Kidney (tissue), 14 donors: Measurements from ENCODE around the gene RAMP3. TPM values are rescaled to one million over a fixed set of nuclear protein-coding genes. Genes with fewer than 3 reads are reported as not detected.
A peak's percentile ranks its signal among the peaks of the same experiment; 100 is the strongest.

Source experiments
- DNase-seq, 5 donors: peaks; one replicate each; pipeline ENCODE4 v3.0.0-alpha.2; 2013 to 2020
- FAIRE-seq: peaks from 2 replicates; lab custom pipeline; 2012; peaks lifted over from hg19 to GRCh38; lab: Jason Lieb, UNC
- H3K27ac ChIP-seq, 2 donors: one replicate each; pipeline ENCODE4 v1.7.0; 2013; ENCODE audit warnings: low read depth in 2 of 2, low read length in 2 of 2, inconsistent platforms in 1 of 2
- H3K27me3 ChIP-seq: one replicate; pipeline ENCODE4 v1.7.1; 2013; ENCODE audit warnings: low read length, inconsistent platforms; ENCODE audit not compliant: control insufficient read depth, insufficient read depth
- H3K36me3 ChIP-seq, 3 donors: one replicate each; pipeline versions ENCODE4 v1.7.0 to v1.7.1; 2013; ENCODE audit warnings: low read length in 3 of 3, control low read depth in 1 of 3, inconsistent platforms in 1 of 3; ENCODE audit not compliant: insufficient read depth in 3 of 3, control insufficient read depth in 2 of 3
- H3K4me1 ChIP-seq, 3 donors: one replicate each; pipeline versions ENCODE4 v1.7.0 to v1.7.1; 2013; ENCODE audit warnings: low read length in 3 of 3, inconsistent platforms in 1 of 3, low read depth in 1 of 3; ENCODE audit not compliant: control insufficient read depth in 2 of 3, insufficient read depth in 2 of 3
- H3K4me3 ChIP-seq, 3 donors: one replicate each; pipeline versions ENCODE4 v1.7.0 to v1.8.1; 2013; ENCODE audit warnings: low read length in 3 of 3, control low read depth in 1 of 3, inconsistent platforms in 1 of 3
- H3K9ac ChIP-seq, 3 donors: one replicate each; pipeline versions ENCODE4 v1.7.0 to v1.7.1; 2013; ENCODE audit warnings: low read length in 3 of 3, control low read depth in 1 of 3, inconsistent platforms in 1 of 3
- H3K9me3 ChIP-seq, 3 donors: one replicate each; pipeline versions ENCODE4 v1.7.0 to v1.7.1; 2013; ENCODE audit warnings: low read length in 3 of 3, control low read depth in 1 of 3, inconsistent platforms in 1 of 3; ENCODE audit not compliant: control insufficient read depth in 2 of 3, insufficient read depth in 1 of 3
- intact Hi-C: fragments of 100-400 bp; cut with DNase I; formaldehyde crosslinking; loops from one replicate; pipeline ENCODE4 v1.11.1; 2022
- polyA plus RNA-seq: library from polyadenylated mRNA; stranded (reverse); fragments of 350-450 nt; fragmentation: Illumina TruSeq; extraction: RNeasy Lipid Tissue Mini Kit (QIAGEN cat#74804); gene quantifications from one replicate; pipeline ENCODE4 v1.2.3, GENCODE V29; 2014; ENCODE audit warnings: low read depth, low replicate concordance; ENCODE audit not compliant: insufficient read depth
- total RNA-seq: library from RNA; stranded (reverse); fragmentation: NEBNext Ultra II Directional; extraction: Animal tissue kit (Norgen Biotek cat#: 25700); gene quantifications from one replicate; pipeline ENCODE4 v1.2.1, GENCODE V29; 2021
- TF ChIP-seq, protein P1 (sequence below): IDR thresholded peaks from 3 replicates; pipeline ENCODE4 v1.5.1; 2012; ENCODE audit warnings: mild to moderate bottlenecking, moderate library complexity, borderline replicate concordance; ENCODE audit not compliant: insufficient read depth; ENCODE audit errors: extremely low read depth
- donor health status: control.
- donor health status: control.
- donor health status: control.
- donor health status: control.
- donor health status: control.
- donor health status: DM: yes; HTN: yes; CAD: no.
- donor health status: Normal renal cell carcinoma (clear cell type).

Gene RAMP3
- total and polyA plus RNA-seq, 2 donors from 2014 or later = 82.6 to 168 TPM

DNA sequence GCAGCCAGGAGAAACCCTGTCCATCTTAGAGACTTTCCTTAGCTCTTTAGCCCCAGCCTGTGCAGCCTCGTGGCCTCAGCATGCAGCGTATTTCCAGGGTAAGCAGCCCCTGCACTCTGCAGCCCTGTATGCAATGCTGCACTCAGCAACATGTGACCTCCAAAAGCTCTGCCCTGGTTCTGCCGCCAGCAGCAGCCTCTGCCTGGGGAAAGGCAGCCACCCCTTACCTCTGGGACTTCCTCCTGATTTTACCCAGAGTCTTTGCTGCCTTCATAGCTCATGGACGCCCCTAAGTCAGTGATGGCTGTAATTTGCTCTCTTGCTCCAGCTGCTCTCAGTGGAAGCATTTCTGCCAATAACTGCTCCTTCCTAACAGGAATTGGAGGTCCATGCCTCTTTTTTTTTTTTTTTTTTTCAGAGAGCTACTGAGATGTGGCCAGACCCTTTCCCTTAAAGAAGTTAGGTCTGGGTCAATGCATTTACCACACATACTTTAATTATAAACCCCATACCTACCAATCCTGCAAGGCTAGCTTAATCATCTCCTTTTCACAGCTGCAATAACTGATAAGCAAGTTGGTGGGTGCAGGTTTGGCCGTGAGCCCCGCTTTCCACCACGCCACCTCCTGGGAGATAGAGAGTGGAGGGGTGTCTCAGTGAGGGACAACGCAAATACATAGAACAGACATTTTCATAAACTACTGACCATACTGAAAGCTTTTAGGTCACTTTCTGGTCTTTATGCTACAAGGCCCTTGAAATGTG is 71.7 kb downstream of the RAMP3 start:
- Histone ChIP-seq H3K4me3 (no peak overlapping the region), H3K9ac (no peak overlapping the region), H3K9me3 (no peaks in the 10 kb centered on the region), H3K27me3 (no peaks in the 10 kb centered on the region), H3K36me3 (no peaks in the 10 kb centered on the region), H3K27ac (peak overlapping the region in 1 of 2 donors; percentile 34), H3K4me1 (peaks cover 0 to 8% (median 0%) of the 10 kb centered on the region in 3 donors)
- FAIRE-seq (no peak), DNase-seq (peak in 2 of 5 donors; percentile 19 to 31)
- TF ChIP-seq, protein P1, sequence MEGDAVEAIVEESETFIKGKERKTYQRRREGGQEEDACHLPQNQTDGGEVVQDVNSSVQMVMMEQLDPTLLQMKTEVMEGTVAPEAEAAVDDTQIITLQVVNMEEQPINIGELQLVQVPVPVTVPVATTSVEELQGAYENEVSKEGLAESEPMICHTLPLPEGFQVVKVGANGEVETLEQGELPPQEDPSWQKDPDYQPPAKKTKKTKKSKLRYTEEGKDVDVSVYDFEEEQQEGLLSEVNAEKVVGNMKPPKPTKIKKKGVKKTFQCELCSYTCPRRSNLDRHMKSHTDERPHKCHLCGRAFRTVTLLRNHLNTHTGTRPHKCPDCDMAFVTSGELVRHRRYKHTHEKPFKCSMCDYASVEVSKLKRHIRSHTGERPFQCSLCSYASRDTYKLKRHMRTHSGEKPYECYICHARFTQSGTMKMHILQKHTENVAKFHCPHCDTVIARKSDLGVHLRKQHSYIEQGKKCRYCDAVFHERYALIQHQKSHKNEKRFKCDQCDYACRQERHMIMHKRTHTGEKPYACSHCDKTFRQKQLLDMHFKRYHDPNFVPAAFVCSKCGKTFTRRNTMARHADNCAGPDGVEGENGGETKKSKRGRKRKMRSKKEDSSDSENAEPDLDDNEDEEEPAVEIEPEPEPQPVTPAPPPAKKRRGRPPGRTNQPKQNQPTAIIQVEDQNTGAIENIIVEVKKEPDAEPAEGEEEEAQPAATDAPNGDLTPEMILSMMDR = no peak
- intact Hi-C loops = no loop called here

DNA sequence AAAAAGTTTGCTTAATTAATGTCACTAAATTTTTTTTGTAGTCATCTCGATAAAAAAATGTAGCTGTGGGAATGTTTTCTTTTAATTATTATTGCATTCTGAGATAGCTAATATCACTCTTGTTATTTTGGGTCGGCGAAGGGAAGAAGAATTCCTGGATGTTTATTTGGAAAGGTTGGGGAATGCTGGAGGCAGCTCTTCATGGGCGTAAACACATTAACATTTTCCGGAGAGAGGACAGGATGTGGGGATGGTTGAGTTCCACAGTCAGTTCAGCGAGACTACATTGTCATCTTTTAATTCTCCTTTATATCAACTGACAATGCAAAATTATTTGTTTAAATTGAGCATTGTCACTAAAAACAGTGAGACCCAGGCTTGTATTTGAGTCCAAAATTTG is 72.5 kb downstream of the RAMP3 start:
- Histone ChIP-seq H3K27ac (no peak overlapping the region), H3K36me3 (no peaks in the 10 kb centered on the region), H3K27me3 (no peaks in the 10 kb centered on the region), H3K4me1 (peaks cover 0 to 8% (median 0%) of the 10 kb centered on the region in 3 donors), H3K9me3 (no peaks in the 10 kb centered on the region), H3K9ac (no peak overlapping the region), H3K4me3 (no peak overlapping the region)
- intact Hi-C loops = no loop called here
- FAIRE-seq (peak; percentile 21), DNase-seq (no peak)
- TF ChIP-seq, protein P1 = no peak

DNA sequence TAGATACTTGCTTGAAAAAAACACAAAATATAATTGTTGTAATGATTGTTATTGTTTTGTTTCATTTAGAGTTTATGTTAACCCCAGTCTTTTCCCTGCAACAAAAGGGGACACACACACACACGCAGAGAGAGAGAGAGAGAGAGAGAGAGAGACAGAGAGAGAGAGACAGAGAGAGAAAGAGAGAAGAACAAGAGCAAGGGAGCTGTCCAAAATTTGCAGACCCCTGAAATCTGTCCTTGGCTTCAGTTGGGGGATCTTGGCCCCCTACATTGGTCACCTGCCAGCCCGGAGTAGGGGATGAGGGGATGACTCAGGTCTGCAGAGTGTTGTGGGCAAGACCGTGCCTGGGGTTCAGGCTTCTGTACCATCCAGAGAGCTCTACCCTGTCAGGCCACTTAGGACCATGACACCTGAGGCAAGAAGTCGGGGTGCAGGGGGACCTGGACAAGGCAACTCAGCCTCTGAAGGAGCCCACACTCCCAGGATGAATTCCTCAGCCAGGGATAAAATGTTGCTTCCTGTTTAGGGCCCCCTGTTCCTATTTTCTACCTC is 73.1 kb downstream of the RAMP3 start:
- intact Hi-C loops = no loop called here
- TF ChIP-seq, protein P1 = no peak

More for the DNA sequence above, 73.1 kb downstream of the RAMP3 start:
- no peak overlapping the region for H3K4me3 ChIP-seq
- H3K27me3 ChIP-seq = no peaks in the 10 kb centered on the region
- FAIRE-seq = no peak
- no peak overlapping the region for H3K9ac ChIP-seq
- no peak for DNase-seq
- H3K9me3 ChIP-seq = no peaks in the 10 kb centered on the region
- H3K36me3 ChIP-seq = no peaks in the 10 kb centered on the region
- peaks cover 0 to 8% (median 0%) of the 10 kb centered on the region in 3 donors for H3K4me1 ChIP-seq
- H3K27ac ChIP-seq = peak overlapping the region; percentile 13 to 43
